Tibial nerve (tissue), 3 donors: ENCODE measurements around the gene NHEJ1.

Experiments used
- POLR2A ChIP-seq, 2 donors: fragments of 450-650 bp; IDR thresholded peaks; one replicate each; pipeline ENCODE4 v1.6.1; 2017; ENCODE audit warnings: antibody characterized with exemption in 2 of 2, mild to moderate bottlenecking in 2 of 2, moderate library complexity in 2 of 2
- TF ChIP-seq, protein P1 (sequence below), 5 experiments: fragments of 200-600 bp in 3 of 5; fragments of 450-650 bp in 2 of 5; sonication (generic) in 3 of 5; IDR thresholded peaks; one replicate each; pipeline ENCODE4 v1.5.1; 2016 to 2019; ENCODE audit warnings: antibody characterized with exemption in 5 of 5, mild to moderate bottlenecking in 3 of 5, moderate library complexity in 2 of 5

DNA sequence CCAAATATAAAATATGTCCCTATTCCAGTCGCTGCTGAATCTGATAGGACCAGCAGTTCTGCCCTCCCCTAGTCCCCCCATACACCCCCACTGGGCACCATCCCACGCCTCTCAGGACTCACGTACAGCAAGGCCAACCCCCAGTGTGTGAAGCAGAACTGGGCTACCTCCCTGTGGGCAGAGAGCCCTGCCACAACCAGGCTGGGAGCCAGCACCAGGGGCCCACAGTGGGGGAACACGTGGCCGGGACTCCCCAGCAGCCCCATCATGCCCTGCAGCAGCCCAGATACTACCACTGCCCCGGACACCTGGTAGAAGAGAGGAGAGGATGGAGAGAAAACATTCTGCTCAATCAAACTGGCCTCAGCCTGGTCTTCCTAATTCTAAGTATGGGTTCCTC, 7.9 kb upstream of the NHEJ1 start:
- TF ChIP-seq, protein P1, sequence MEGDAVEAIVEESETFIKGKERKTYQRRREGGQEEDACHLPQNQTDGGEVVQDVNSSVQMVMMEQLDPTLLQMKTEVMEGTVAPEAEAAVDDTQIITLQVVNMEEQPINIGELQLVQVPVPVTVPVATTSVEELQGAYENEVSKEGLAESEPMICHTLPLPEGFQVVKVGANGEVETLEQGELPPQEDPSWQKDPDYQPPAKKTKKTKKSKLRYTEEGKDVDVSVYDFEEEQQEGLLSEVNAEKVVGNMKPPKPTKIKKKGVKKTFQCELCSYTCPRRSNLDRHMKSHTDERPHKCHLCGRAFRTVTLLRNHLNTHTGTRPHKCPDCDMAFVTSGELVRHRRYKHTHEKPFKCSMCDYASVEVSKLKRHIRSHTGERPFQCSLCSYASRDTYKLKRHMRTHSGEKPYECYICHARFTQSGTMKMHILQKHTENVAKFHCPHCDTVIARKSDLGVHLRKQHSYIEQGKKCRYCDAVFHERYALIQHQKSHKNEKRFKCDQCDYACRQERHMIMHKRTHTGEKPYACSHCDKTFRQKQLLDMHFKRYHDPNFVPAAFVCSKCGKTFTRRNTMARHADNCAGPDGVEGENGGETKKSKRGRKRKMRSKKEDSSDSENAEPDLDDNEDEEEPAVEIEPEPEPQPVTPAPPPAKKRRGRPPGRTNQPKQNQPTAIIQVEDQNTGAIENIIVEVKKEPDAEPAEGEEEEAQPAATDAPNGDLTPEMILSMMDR (IDR thresholded peaks at IDR 0.05): no peak
- no peak for TF ChIP-seq POLR2A (IDR thresholded peaks at IDR 0.05)
